MCF 10A (cell line): ENCODE data around the gene AKAP13. TPM values are rescaled to one million over a fixed set of nuclear protein-coding genes. Genes with fewer than 3 reads are reported as not detected.
A peak's percentile ranks its signal among the peaks of the same experiment; 100 is the strongest.

Source experiments
- BruUV-seq: library from RNA; stranded (reverse); fragments of 400-500 nt; replicated peaks from 2 replicates; lab custom pipeline; 2021; lab: Mats Ljungman, UMichigan
- CTCF ChIA-PET: fragments of 300-600 bp; sonication (Branson Sonifier 250); formaldehyde crosslinking; extraction: SDS; loops from one replicate; lab custom pipeline; 2021; ENCODE audit warnings: antibody characterized with exemption, inconsistent platforms; lab: Yijun Ruan, JAX
- POLR2A ChIA-PET: fragments of 300-600, 350-650 bp; sonication (Branson Sonifier 250); formaldehyde crosslinking; extraction: SDS; loops from one replicate; lab custom pipeline; 2020; ENCODE audit warnings: antibody characterized with exemption, inconsistent platforms; lab: Yijun Ruan, JAX
- DNase-seq: peaks from one replicate; pipeline ENCODE4 v3.0.0-alpha.2; 2018; ENCODE audit not compliant: unreplicated experiment
- H3K27ac Mint-ChIP-seq: one replicate; pipeline ENCODE4 v1.8.0; 2022; ENCODE audit warnings: mild to moderate bottlenecking, low read depth, mixed read lengths; ENCODE audit not compliant: unreplicated experiment
- H3K27me3 Mint-ChIP-seq: one replicate; pipeline ENCODE4 v1.8.0; 2022; ENCODE audit warnings: mixed read lengths; ENCODE audit not compliant: insufficient read depth, unreplicated experiment
- H3K36me3 Mint-ChIP-seq: one replicate; pipeline ENCODE4 v1.8.0; 2022; ENCODE audit warnings: mild to moderate bottlenecking, moderate library complexity, mixed read lengths; ENCODE audit not compliant: insufficient read depth, unreplicated experiment
- H3K4me1 Mint-ChIP-seq: one replicate; pipeline ENCODE4 v1.8.0; 2022; ENCODE audit warnings: mixed read lengths; ENCODE audit not compliant: insufficient read depth, unreplicated experiment
- H3K4me3 Mint-ChIP-seq: one replicate; pipeline ENCODE4 v1.8.0; 2022; ENCODE audit warnings: mild to moderate bottlenecking, moderate library complexity, mixed read lengths; ENCODE audit not compliant: unreplicated experiment
- H3K9me3 Mint-ChIP-seq: one replicate; pipeline ENCODE4 v1.8.0; 2022; ENCODE audit warnings: mixed read lengths; ENCODE audit not compliant: unreplicated experiment
- CTCF ChIP-seq: fragments of 200-600 bp; IDR thresholded peaks from one replicate; pipeline ENCODE4 v1.8.0; 2022; ENCODE audit warnings: antibody characterized with exemption, mild to moderate bottlenecking; ENCODE audit not compliant: unreplicated experiment
- intact Hi-C: fragments of 100-400 bp; cut with micrococcal nuclease; formaldehyde crosslinking; loops from 2 replicates; pipeline ENCODE4 v1.14.1; 2022
- total RNA-seq: library from RNA; stranded (reverse); gene quantifications from 2 replicates; pipeline ENCODE4 v1.2.3, GENCODE V29; 2022

Gene AKAP13
- total RNA-seq, 1 experiment from 2014 or later: 65.7 TPM

- ChIA-PET POLR2A (interaction anchor here (1.5 to 2.2 kb wide), 2 partner anchors 22 to 75 kb away, joined by 4 to 5 read pairs; no protein-coding TSS in a partner anchor), CTCF (interaction anchor here (1.0 to 1.1 kb wide), 2 partner anchors 9 to 29 kb away, joined by 3 to 4 read pairs; no protein-coding TSS in a partner anchor)
- H3K27me3 Mint-ChIP-seq: no peaks in the 10 kb centered on the region
- BruUV-seq: no TSS peak
- no peak overlapping the region for H3K27ac Mint-ChIP-seq
- peaks cover 7% of the 10 kb centered on the region for H3K36me3 Mint-ChIP-seq
- H3K9me3 Mint-ChIP-seq: peaks cover 3% of the 10 kb centered on the region
- intact Hi-C loops: no loop called here
- H3K4me1 Mint-ChIP-seq: peaks cover 36% of the 10 kb centered on the region
- TF ChIP-seq CTCF: no peak
- no peak for DNase-seq
- no peak overlapping the region for H3K4me3 Mint-ChIP-seq
These were observed 76.4 kb downstream of the AKAP13 start for GRCh38 chr15:85456798-85457197.

- no TSS peak for BruUV-seq
- intact Hi-C loops: no loop called here
- POLR2A ChIA-PET: interaction anchor here (1.5 to 2.2 kb wide), 3 partner anchors 10 to 75 kb away, joined by 4 to 5 read pairs (median 4); no protein-coding TSS in a partner anchor
- Mint-ChIP-seq H3K4me3 (no peak overlapping the region), H3K27me3 (no peaks in the 10 kb centered on the region), H3K4me1 (peaks cover 36% of the 10 kb centered on the region), H3K36me3 (peaks cover 14% of the 10 kb centered on the region), H3K27ac (no peak overlapping the region), H3K9me3 (no peaks in the 10 kb centered on the region)
- TF ChIP-seq CTCF: no peak
- peak; percentile 34 for DNase-seq
- CTCF ChIA-PET: interaction anchor here (1.0 to 1.1 kb wide), 2 partner anchors 9 to 28 kb away, joined by 3 to 4 read pairs; no protein-coding TSS in a partner anchor
These were observed 77.1 kb downstream of the AKAP13 start for GRCh38 chr15:85457392-85457968.

- ChIA-PET POLR2A (interaction anchor here (0.6 to 1.7 kb wide), 8 partner anchors 10 to 384 kb away, joined by 3 to 9 read pairs (median 4); no protein-coding TSS in a partner anchor), CTCF (interaction anchor here (0.7 to 0.9 kb wide), 3 partner anchors 11 to 43 kb away, joined by 3 to 4 read pairs (median 4); no protein-coding TSS in a partner anchor)
- no peak overlapping the region for H3K27ac Mint-ChIP-seq
- H3K9me3 Mint-ChIP-seq: no peaks in the 10 kb centered on the region
- H3K27me3 Mint-ChIP-seq: no peaks in the 10 kb centered on the region
- intact Hi-C loops: no loop called here
- TF ChIP-seq CTCF: no peak
- peaks cover 45% of the 10 kb centered on the region for H3K4me1 Mint-ChIP-seq
- peak; percentile 46 for DNase-seq
- peaks cover 23% of the 10 kb centered on the region for H3K36me3 Mint-ChIP-seq
- no TSS peak for BruUV-seq
- H3K4me3 Mint-ChIP-seq: no peak overlapping the region
These were observed 78.4 kb downstream of the AKAP13 start for GRCh38 chr15:85458764-85459163.

GRCh38 chr15:85462029-85462428 is 81.6 kb downstream of the AKAP13 start:
- CTCF ChIA-PET: interaction anchor here (0.8 to 1.0 kb wide), 3 partner anchors 11 to 101 kb away, joined by 3 to 6 read pairs (median 3); no protein-coding TSS in a partner anchor
- POLR2A ChIA-PET: interaction anchor here (0.6 to 1.9 kb wide), 4 partner anchors 9 to 144 kb away, joined by 3 to 4 read pairs (median 4); no protein-coding TSS in a partner anchor

More at GRCh38 chr15:85462029-85462428, 81.6 kb downstream of the AKAP13 start:
- Mint-ChIP-seq H3K9me3 (no peaks in the 10 kb centered on the region), H3K4me3 (no peak overlapping the region), H3K4me1 (peaks cover 34% of the 10 kb centered on the region), H3K27me3 (no peaks in the 10 kb centered on the region), H3K27ac (peak overlapping the region; percentile 37), H3K36me3 (peaks cover 23% of the 10 kb centered on the region)
- no TSS peak for BruUV-seq
- no peak for DNase-seq
- no peak for TF ChIP-seq CTCF
- intact Hi-C loops: no loop called here
